NOMO-1 (cell line): ENCODE results near the gene CTU1.
"Not testable (repeated sequence)": the region's sequence is repeated elsewhere in the genome, so short reads cannot be mapped to it uniquely, and the experiment has no call there.

Source experiments
- DNase-seq, 2 experiments: peaks; one replicate each; lab custom pipeline; 2025; ENCODE audit not compliant: unreplicated experiment in 2 of 2; lab: John Stamatoyannopoulos, UW

The CTU1 gene

DNA sequence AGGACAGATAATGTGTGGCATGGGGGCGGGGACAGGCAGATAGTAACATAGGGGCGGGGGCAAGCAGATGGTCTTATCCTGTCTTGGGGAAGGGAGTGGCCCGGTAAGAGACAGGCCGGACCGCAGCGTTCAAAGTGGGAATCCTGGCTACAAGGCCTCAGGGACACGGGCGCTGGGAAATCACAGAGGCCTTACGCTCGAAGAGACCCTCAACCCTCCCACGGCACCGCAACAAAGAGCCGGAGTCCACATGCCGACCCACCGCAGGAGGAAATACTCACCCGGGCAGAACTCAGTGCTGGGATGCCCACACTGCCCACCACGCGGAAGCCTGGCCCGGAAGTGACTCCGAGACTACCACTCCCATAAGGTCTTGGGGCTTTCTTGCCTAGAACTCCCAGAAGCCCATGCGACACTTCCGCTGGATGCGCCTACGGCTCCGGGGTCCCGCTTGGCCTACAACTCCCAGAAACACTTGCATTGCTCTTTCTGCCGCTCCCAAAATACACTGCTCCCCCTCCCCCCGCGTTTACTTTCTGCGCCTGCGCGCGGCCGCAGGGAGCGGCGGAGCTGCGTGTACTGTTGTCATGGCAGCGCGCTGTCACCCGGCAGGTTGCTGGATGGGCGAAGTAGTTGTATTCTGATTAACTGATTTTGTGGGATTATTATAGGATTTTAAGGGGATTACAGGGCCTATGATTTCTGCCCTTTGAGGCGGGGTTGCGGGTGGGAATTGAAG lies at the start of gene CTU1:
Gene CTU1, minus strand, starts transcription at position 344 of the 739 bp plus-strand sequence. CDS start 3,840 bp downstream, outside the sequence.
- peak; percentile 99 to 100 for DNase-seq

DNA sequence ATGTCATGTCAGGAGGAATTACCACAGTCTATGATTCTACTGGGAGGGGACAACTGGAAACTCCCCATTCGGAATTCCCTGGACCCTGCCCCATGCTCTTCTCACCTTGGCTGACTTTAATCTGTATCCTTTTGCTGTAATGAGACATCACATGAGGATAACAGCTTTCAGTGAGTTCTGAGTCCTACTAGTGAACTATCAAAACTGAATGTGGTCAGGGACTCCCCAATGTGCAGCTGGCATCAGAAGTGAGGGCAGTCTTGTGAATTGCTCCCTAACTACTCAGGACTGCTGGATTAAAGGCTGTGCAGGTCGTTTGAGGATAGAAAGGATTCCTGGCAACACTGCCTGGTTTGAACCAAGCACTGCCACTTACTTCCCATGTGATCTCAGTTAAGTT lies 49.1 kb upstream of the CTU1 start:
- no peak for DNase-seq

- DNase-seq, result no peak
Measured at GRCh38 chr19:51156710-51157109, 48.5 kb upstream of the CTU1 start.

DNA sequence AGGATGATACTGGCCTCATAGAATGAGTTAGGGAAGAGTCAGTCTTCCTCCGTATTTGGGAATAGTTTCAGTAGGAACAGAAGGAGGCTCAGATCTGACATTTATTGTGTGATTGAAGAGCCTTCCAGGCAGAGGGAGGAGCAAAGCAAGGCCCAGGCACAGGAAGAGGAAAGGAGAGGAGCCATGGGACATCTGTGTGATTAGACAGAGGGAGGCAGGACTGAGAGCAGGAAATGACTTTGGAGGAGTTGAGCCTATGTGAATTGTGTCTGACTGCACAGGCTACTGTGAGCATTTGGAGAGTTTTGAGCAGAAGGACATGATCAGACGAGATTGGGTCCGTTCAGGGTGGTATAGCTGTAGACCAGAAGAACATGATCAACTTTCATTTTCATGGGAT lies 42.4 kb upstream of the CTU1 start:
- no peak for DNase-seq

DNA sequence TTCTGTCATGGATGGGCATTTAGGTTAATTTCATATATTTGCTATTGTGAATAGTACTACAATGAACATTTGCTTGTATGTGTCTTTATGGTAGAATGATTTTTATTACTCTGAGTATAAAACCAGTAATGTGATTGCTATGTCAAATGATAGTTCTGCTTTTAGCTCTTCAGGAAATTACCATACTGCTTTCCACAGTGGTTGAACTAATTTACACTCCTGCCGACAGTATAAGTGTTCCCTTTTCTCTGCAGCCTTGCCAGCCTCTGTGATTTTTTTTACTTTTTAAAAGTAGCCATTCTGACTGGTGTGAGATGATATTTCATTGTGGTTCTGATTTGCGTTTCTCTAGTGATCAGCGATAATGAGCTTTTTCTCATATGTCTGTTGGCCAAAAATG lies 40.4 kb upstream of the CTU1 start:
- DNase-seq, result peak in 1 of 2 experiments; percentile 81

DNA sequence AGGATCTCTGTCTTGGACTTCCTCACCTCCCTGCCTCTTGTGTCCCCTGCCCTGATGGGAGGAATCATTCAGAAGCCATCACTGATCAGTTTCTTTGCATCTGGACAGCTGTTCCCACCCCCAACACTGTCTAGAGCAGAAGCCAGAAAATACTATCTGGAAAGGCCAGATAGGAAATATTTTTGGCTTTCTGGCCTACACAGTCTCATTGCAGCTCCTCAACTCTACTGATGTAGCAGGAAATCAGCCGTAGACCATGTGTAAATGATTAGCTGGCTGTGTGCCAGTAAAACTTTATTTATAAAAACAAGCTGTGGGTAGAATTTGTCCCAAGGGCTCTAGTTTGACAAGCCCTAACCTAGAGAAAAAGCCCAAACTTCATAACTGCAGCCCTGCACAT lies 39.5 kb upstream of the CTU1 start:
- no peak for DNase-seq

GRCh38 chr19:51146751-51147150 lies 38.5 kb upstream of the CTU1 start:
- no peak for DNase-seq

DNA sequence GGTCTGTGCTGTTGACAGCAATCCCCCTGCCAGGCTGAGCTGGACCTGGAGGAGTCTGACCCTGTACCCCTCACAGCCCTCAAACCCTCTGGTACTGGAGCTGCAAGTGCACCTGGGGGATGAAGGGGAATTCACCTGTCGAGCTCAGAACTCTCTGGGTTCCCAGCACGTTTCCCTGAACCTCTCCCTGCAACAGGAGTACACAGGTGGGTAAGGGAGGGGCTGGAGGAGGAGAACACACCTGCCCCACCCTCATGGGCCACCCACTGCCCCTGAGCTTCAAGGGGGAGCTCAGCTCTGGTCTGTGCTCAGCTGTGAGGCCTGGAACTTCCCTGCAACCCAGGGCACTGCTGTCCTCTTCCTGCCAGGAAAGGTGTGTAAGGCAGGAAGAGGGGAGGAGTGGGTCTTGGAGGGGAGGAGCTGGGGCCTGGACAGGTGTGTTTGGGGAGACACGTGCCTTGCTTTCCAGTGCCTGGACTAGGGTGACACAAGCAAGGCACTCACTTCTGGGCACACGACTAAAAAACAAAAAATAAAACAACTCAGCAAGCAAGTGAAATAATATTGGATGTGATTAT lies 37.8 kb upstream of the CTU1 start:
- no peak for DNase-seq

DNA sequence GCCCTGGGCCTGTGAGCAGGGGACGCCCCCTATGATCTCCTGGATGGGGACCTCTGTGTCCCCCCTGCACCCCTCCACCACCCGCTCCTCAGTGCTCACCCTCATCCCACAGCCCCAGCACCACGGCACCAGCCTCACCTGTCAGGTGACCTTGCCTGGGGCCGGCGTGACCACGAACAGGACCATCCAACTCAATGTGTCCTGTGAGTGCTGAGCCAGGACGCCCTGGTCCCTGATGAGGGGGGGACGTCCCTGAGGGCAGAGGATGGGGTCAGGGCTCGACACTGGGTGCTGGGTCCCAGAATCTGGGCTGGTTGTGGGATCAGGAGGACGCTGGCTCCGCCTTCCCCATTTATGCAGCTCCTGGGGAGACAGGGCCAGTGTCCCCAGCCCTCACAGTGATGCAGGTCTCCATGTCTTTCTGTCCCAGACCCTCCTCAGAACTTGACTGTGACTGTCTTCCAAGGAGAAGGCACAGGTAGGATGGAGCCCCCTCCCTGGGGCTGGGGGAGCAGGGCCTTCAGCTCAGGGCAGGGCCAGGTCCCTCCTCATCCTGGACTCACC lies 36.4 kb upstream of the CTU1 start:
- no peak for DNase-seq

DNA sequence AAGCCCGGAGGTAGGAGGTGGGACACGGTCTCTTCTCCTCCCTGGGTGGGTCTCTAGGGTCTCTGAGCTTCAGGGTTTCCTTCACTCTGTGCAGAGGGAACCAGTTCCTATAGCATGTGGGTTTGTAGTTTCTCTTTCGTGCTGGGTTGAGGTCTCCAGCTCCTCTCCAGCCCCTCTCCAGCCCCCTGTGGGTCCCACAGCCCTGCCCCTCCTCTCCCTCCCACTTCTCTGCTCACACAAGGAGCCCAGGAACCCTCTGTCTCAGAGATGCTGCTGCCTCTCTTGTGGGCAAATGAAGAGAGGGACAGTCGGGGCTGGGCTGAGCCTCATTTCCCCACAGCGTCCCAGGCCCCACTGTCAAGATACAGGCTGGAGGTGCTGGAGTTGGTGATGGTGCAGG lies 35.3 kb upstream of the CTU1 start:
- DNase-seq, result no peak

DNA sequence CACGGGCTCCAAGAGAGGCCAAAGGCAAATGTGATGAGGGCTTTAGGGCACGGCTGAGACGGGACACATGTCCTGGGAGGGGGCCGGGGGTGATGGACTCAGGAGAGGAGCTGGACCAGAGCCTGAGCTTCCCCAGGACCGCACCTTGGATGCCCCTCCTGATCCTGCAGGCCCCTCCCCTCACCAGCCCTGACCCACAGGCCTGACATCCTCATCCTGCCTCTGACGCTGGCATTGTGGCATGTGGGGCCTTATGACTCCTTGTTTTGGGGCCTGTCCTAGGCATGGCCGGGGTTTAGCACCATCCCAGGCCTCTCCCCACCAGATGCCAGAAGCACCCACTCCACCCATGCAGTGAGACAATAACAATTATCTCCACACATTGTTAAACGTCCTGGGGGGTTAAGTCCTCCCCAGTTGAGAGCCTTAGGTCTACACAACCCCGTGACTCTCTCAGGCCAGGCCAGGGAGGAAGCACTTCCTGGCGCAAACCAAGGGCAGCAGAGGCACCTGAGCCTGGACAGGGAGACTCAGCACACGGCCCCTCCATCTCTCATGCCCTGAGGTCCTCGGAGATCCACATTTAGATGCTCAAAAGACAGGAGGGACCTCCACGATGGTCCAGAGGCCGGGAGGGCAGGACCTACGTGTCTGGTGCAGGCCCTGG lies 34.7 kb upstream of the CTU1 start:
- DNase-seq, result not testable (repeated sequence)

DNA sequence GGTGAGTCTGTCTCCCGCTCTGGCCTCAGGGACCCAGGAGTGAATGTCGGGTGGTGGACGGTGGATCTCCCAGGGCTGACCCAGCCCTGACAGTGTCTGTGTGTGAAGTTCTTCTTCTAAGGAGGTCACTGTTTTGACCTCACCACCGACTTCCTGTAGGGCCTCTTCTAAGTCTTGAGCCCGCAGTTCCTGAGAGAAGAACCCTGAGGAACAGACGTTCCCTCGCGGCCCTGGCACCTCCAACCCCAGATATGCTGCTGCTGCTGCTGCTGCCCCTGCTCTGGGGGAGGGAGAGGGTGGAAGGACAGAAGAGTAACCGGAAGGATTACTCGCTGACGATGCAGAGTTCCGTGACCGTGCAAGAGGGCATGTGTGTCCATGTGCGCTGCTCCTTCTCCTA lies 33.9 kb upstream of the CTU1 start, which contains the start of gene SIGLEC7:
Gene SIGLEC7, plus strand, starts transcription at position 183 of the 400 bp plus-strand sequence. Its CDS starts 69 bp downstream, at position 252.
- DNase-seq, result peak; percentile 29 to 44

GRCh38 chr19:51141181-51141580 lies 33.0 kb upstream of the CTU1 start:
- no peak for DNase-seq

GRCh38 chr19:51140441-51140840 lies 32.2 kb upstream of the CTU1 start:
- DNase-seq, result no peak

DNA sequence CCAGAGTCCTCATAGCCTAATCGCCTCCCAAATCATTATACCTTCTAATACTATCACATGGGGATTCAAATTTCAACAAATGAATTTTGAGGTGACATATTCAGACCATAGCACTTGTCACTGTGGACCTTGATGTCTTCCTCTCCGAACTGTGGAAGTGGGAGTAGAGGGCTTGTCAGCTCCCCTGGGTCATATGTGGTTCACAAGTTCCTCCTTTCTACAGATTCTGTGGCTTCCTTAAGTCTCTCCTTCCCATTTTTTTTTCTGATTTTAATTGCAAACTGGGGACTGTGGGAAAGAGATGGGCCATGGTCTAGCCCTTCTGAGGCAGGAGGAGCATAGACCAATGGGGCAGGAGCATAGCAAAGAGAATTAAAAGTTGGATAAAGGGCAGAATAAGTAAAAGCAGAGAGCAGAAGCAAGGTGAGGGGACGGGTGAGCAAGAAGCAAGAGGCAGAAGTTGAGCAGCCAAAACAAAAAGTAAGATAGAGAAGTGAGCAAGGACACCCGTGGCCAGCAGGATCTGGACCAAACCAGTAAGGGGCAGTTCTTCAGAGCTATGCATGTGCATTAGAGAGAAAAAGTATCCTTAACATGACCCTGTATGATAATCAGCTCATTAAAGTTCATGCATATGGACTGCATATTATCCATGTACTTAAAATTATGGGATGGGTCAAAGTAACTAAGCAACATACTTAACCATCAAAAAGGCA lies 31.2 kb upstream of the CTU1 start:
- DNase-seq, result peak; percentile 69 to 87

GRCh38 chr19:51138549-51138979 lies 30.4 kb upstream of the CTU1 start:
- peak; percentile 76 to 88 for DNase-seq

GRCh38 chr19:51137792-51138425 lies 29.7 kb upstream of the CTU1 start:
- DNase-seq, result no peak

- peak; percentile 83 to 88 for DNase-seq
Measured at GRCh38 chr19:51136851-51137551, 28.8 kb upstream of the CTU1 start.

- no peak for DNase-seq
Measured at GRCh38 chr19:51135986-51136762, 28.0 kb upstream of the CTU1 start.
